Measurements from ENCODE around the gene SEC14L2.

SEC14L2 gene

GRCh38 chr22:30434843-30435242 is 38.0 kb downstream of the SEC14L2 start:
- Histone ChIP-seq H3K27ac (no peak overlapping the region), H3K4me3 (no peak overlapping the region)
- no peak for DNase-seq (ENCODE audit: low spot score)
- TF ChIP-seq CTCF (IDR thresholded peaks at IDR 0.05): no peak

- Histone ChIP-seq H3K27ac (peak overlapping the region in 1 of 2 donors; percentile 5), H3K4me3 (no peak overlapping the region)
- no peak for DNase-seq (ENCODE audit: low spot score)
- TF ChIP-seq CTCF (IDR thresholded peaks at IDR 0.05): no peak
Observed at GRCh38 chr22:30435674-30436126, 38.9 kb downstream of the SEC14L2 start.

- Histone ChIP-seq H3K4me3 (no peak overlapping the region), H3K27ac (no peak overlapping the region)
- no peak for DNase-seq (ENCODE audit: low spot score)
- TF ChIP-seq CTCF (IDR thresholded peaks at IDR 0.05): no peak
Observed at GRCh38 chr22:30436196-30436595, 39.4 kb downstream of the SEC14L2 start.

GRCh38 chr22:30438559-30438958 is 41.7 kb downstream of the SEC14L2 start:
- DNase-seq (ENCODE audit: low spot score): no peak
- H3K27ac ChIP-seq: no peak overlapping the region
- TF ChIP-seq CTCF (IDR thresholded peaks at IDR 0.05): no peak

GRCh38 chr22:30439226-30439625 is 42.4 kb downstream of the SEC14L2 start:
- no peak overlapping the region for H3K27ac ChIP-seq
- no peak overlapping the region for H3K4me3 ChIP-seq
- no peak for DNase-seq (ENCODE audit: low spot score)
- TF ChIP-seq CTCF (IDR thresholded peaks at IDR 0.05): no peak

More at GRCh38 chr22:30438559-30438958, 41.7 kb downstream of the SEC14L2 start:
- no peak overlapping the region for H3K4me3 ChIP-seq

GRCh38 chr22:30439836-30440235 is 43.0 kb downstream of the SEC14L2 start:
- Histone ChIP-seq H3K27ac (no peak overlapping the region), H3K4me3 (no peak overlapping the region)
- TF ChIP-seq CTCF (IDR thresholded peaks at IDR 0.05): no peak
- no peak for DNase-seq (ENCODE audit: low spot score)

GRCh38 chr22:30441088-30441487 is 44.3 kb downstream of the SEC14L2 start:
- Histone ChIP-seq H3K27ac (no peak overlapping the region), H3K4me3 (no peak overlapping the region)
- no peak for TF ChIP-seq CTCF (IDR thresholded peaks at IDR 0.05)
- no peak for DNase-seq (ENCODE audit: low spot score)
